NCI-H2196 (cell line): ENCODE results near the gene IL25.
A peak's percentile ranks its signal among the peaks of the same experiment; 100 is the strongest.
"Not testable (repeated sequence)": the region's sequence is repeated elsewhere in the genome, so short reads cannot be mapped to it uniquely, and the experiment has no call there.

Experiments used
- DNase-seq: peaks from one replicate; lab custom pipeline; 2025; ENCODE audit not compliant: unreplicated experiment; lab: John Stamatoyannopoulos, UW

Gene IL25

DNA sequence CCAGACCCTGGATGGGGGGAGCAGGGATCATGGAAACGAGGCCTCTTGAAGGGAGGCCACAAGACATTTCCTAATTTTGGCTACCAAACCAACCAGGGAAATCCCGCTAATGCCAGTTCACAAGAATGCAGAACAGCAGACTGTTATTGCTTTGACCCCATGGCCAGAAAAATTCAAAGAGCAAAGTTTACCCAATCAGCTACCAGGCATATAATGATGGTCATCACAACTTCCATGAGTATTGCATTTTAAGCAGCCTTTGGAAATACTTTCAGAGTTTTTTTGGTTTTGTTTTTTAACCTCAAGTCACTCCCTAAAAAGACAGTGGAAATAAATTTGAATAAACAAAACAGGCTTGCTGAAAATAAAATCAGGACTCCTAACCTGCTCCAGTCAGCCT lies at the start of gene IL25:
Gene IL25, plus strand, starts transcription at position 301 of the 400 bp plus-strand sequence.
- DNase-seq: no peak

- DNase-seq: no peak
Measured at GRCh38 chr14:23323838-23324454, 48.7 kb upstream of the IL25 start.

DNA sequence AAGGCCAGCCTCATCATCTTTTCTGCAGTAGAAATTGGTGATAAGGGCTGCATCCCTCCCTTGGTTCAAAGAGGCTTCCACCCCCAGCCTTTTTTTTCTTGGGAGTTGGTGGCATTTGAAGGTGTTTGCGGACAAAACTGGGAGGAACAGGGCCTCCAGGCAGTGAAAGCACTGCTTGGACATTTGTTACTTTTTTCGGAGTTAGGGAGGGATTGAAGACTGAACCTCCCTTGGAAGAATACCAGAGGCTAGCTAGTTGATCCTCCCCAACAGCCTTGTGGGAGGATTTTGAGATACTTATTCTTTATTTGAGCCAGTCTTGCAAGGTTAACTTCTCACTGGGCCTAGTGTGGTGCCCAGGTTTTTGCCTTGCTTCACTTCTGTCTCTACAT lies 48.2 kb upstream of the IL25 start:
- no peak for DNase-seq

GRCh38 chr14:23324993-23325392 lies 47.6 kb upstream of the IL25 start:
- DNase-seq: no peak

GRCh38 chr14:23325746-23326145 lies 46.9 kb upstream of the IL25 start:
- not testable (repeated sequence) for DNase-seq

- DNase-seq: no peak
Measured at GRCh38 chr14:23326491-23327332, 45.9 kb upstream of the IL25 start.

DNA sequence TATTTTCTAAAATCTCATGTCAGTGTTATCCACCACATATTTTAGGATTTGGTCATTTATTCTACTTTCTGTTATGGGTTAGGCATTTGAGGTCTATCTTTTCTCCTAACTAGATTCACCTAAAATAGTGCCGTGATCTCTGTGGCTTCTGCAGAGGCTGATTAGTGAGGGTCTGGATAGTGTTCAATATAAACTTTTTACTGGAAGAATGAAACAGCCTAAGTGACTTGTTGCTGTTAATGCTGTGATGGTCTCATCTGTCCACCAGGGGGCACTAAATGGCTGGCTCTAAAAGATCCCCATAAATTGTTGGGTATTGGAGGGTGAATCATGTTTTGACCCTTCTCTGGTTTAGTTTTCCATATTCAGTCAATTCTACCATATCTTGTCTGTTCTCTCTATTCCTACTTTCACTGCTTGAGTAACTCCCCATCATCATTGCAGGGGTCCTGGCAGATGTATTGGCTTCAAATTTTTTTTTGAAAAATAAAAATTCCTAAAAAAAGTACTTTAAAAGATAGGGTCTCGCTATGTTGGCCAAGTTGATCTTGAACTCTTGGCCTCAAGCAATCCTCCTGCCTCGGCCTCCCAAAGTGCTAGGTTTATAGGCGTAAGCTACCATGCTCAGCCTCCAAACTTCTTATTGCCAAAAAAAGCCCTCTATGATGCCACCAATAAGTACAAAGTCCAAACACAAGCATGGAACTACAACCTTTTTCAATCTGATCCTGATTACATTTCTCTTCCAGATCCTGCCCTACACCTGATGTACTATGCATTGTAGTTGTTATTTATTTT lies 44.5 kb upstream of the IL25 start:
- DNase-seq: peak; percentile 76

- DNase-seq: no peak
Measured at GRCh38 chr14:23335623-23336022, 37.0 kb upstream of the IL25 start.

GRCh38 chr14:23339506-23340268 lies 32.9 kb upstream of the IL25 start:
- no peak for DNase-seq

DNA sequence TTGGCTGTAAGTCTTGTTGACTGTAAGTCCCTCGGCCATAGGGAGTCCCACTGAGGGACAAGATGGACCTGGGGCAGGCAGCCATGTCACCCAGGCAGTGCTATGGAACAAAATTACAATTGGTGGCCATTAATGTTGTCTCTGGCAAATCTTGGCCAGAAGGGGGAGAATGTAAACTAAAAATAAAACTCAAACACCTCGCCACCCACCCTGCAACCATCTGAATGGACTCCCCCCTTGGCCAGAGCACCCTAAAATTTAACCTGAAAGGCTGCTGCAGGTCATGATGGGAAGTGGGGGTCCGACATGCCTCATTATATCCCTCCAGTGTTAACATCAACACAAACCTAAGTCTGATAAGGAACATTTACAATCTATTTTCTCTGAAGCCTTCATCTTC lies 28.1 kb upstream of the IL25 start:
- DNase-seq: no peak

DNA sequence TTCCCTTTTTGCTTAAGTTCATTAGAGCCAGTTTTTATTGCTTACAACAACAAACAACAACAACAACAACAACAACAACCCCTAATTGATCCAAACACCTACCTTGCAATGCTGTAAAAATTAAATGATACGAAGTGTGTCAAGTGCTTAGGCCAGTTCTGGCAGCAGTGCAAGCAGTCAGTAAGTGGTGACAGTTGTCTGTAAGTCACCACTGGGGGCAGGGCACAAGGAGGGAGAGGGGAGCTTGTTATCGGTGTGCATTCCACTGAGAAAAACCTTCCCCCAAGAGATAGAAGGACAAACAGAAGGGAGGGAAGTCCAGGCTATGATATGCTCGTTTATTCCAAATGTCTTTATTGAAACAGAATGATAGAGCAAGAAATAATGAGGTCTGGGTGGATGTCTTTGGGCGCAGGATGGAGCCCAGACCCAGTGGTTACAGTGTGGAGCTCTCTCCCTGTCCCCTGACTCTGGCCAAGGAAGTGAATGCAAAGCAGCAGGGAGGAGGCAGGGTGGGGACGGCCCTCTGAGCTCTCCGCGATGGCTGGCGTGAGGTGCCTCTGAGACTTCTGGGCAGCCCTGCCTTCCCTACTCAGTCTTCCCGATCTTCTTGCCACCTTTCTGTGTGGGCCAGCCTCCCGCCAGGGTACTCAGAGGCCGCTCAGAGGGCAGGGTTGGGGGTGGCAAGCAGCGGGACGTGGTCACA lies 26.5 kb upstream of the IL25 start:
- DNase-seq: no peak

DNA sequence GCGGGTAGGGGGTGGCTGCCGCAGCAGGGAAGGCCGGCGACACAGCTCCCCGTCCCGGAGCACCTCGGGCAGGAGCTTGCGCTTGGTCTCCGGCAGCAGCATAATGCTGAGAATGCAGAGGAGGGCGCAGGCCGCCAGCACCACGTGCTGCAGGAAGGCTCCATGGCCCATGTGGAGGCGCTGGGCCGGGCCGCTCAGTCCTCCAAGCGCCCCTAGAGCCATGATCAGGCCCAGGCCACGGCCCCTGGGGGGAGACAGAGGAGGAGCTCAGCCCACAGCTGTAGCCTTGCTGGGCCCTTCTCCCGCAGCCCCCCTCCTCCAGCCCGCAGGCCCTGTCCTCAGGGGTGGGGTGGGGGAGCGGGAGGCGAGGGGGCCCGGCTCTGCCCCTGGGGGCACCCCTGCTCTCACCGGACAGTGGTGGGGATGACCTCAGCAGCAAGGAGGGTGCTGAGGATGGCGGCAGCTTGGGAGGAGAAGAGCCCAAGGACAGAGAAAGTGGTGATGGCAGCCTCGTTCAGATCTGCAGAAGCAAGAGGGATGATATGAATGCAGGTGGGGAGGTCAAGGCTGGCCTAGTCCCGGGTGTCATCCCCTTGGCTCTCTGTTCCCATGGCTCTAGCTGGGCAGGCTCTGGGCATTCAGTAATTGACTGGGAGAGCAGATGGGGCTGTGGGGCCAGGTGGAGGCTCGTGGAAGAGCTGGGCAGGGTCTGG lies 25.8 kb upstream of the IL25 start:
- DNase-seq: no peak

- no peak for DNase-seq
Measured at GRCh38 chr14:23347406-23348296, 25.0 kb upstream of the IL25 start.

DNA sequence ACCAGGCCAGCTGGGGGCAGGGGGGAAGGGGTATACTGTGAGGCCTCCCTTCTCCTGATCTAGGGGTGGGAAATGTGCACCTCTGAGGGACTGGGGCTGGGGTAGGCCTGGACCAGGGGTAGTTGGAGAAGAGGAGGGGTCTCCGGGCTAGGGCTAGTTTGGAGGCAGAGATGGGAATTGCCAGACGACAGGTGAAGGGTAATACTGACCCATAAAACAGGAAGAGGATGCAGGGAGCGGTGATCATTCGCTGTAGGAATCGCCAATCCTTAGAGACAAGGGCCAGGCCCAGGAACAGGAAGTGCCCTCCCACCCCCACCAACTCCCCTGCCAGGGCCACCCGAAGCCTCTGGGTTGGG lies 24.3 kb upstream of the IL25 start:
- DNase-seq: no peak

GRCh38 chr14:23349156-23349845 lies 23.3 kb upstream of the IL25 start:
- DNase-seq: no peak

DNA sequence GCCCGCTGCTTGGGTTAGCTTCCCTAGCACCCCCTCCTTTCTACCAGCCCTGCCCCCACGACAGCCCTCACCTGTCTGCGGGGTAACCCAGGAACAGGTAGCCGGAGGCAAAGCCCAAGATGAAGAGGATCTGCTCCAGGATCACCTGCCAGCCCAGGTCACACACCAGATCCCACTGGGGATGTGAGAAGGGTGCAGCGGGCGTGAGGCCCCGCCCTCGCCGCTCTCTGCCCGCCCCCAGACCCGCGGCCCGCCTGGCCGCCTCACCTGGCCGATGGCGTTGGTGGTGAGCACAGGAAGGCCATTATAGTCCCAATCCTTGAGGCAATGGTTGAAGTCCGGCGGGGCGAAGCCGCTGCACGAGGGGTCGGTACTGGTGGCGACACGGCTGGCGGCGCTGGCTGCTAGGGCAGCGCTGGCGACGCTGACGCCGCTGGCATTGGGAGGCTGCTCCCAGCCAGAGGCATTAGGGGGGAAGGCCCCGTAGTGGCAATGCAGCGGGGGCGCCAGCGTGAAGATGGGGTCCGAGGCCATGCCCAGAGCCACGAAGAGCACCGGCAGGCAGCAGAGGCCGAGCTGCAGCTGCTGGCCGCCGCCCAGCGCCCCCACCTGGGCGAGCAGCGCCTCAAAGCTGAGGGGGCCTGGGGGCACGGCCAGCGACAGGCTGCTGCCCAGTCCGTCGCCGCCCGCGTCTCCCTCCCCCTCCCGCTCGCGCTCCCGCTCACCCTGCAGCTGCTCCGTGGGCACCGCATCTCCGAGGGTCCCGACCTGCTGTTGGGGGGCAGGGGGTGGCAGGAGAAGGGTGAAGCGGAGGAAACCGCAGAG lies 20.7 kb upstream of the IL25 start:
- DNase-seq: peak; percentile 21
